Epithelial cell of esophagus (primary cell): ENCODE results near the gene HOXA6.

Experiments used
- DNase-seq: peaks from one replicate; pipeline ENCODE4 v3.0.0; 2010; ENCODE audit warnings: low read depth
- H3K4me3 ChIP-seq: 2 replicates; pipeline ENCODE4 v1.5.1; 2011; ENCODE audit warnings: mild to moderate bottlenecking, low read length, control low read depth
- TF ChIP-seq, protein P1 (sequence below): IDR thresholded peaks from 2 replicates; pipeline ENCODE4 v1.5.1; 2011; ENCODE audit warnings: low read depth, mild to moderate bottlenecking, low read length, control low read depth, inconsistent platforms; ENCODE audit not compliant: insufficient read depth; ENCODE audit errors: missing control alignments

Gene HOXA6

DNA sequence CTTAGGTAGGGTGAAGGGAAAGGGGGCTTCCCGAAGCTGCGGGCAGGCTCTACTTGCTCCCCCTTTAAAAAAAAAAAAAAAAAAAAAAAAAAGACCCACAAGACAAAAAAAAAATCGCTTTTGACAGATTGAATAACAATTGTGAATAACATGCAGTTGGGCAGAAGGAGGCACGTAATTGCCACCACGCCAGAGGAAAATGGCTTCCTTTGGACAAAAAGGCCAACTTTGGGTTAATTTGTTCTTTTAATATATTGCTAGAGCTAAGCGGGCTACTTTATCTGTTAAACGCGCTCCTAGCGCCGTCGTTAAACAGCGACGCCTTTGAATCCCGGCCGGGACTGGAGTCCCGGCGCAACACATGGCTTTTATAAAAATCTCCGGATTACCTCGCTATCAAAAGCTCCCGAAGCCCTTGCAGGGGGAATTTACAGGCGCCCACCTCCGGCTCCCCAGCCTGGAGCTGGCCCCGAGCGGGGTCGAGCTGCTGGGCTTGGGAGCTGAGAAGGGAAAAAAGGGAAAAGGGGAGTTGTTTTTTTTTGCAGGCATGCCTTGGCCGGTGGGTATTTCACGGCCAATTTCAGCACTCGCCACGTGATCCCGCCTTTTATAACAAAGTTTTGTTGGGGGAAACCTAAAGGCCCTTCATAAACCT lies 36.2 kb upstream of the HOXA6 start:
- TF ChIP-seq, protein P1, sequence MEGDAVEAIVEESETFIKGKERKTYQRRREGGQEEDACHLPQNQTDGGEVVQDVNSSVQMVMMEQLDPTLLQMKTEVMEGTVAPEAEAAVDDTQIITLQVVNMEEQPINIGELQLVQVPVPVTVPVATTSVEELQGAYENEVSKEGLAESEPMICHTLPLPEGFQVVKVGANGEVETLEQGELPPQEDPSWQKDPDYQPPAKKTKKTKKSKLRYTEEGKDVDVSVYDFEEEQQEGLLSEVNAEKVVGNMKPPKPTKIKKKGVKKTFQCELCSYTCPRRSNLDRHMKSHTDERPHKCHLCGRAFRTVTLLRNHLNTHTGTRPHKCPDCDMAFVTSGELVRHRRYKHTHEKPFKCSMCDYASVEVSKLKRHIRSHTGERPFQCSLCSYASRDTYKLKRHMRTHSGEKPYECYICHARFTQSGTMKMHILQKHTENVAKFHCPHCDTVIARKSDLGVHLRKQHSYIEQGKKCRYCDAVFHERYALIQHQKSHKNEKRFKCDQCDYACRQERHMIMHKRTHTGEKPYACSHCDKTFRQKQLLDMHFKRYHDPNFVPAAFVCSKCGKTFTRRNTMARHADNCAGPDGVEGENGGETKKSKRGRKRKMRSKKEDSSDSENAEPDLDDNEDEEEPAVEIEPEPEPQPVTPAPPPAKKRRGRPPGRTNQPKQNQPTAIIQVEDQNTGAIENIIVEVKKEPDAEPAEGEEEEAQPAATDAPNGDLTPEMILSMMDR, result peak; percentile 5
- DNase-seq, result no peak
- peak overlapping the region; percentile 30 for H3K4me3 ChIP-seq

DNA sequence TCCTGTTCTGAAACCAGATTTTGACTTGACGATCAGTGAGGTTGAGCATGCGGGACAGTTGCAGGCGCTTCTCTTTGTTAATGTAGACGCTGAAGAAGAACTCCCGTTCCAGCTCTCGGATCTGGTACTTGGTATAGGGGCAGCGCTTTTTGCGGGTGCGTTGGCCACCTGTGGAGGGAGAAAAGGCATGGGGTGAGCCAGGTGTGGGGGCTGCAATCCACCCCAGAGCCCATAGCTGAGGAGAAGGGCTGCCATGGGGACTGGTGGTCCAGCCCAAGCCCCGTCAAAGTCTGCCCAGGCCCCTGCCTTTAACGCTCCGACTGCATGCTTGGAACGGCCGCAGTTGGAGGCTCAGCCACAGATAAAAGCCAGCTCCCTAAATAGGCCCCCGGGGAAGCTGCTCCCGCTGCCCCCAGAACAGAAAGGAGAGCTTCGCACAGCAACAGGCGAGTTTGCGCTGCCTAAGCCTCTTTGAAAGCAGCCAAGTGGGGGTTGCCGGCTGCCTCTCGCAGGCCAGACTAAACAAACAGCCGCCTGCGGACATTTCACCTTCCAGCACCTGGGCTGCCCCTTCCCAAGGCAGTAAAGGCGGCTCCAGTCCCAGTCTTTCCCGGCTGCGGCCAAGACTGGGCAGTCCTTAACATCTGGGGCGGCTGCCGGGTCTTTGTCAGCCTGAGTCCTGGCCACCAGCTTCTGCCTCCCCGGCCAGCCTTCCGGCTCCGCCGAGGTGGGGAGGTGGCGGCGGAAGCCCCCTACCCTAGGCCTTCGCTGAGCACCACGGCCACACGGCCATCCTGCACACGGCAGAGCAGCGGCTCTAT lies 35.5 kb upstream of the HOXA6 start:
- TF ChIP-seq, protein P1, result no peak
- DNase-seq, result no peak
- H3K4me3 ChIP-seq, result no peak overlapping the region

DNA sequence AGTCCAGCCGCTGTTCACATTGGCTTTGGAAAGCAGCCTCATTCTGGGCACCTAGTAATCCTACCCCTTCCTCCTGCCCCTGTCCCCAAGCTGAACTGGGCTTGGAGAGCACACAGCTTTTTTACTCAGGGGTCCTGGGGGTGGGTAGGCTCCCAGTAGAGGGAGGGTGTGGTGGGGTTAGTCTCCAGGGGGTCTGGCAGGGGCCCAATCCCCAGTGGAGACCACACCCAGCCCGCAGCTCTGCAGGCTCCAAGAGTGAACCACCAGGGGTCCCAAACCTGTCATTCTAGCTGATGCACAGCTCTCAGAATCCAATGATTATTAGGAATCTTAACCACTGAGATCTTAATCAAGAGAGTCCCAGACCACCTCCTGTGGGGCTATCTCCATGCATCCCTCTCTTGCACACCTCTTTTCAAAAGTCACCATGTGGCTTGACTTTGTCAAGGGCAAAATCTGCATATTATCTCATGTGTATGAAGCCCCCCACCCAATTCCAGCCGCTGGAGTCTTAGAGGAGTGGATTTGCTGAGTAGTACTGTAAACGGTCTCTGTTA lies 34.8 kb upstream of the HOXA6 start:
- H3K4me3 ChIP-seq, result no peak overlapping the region
- TF ChIP-seq, protein P1, result no peak
- no peak for DNase-seq

DNA sequence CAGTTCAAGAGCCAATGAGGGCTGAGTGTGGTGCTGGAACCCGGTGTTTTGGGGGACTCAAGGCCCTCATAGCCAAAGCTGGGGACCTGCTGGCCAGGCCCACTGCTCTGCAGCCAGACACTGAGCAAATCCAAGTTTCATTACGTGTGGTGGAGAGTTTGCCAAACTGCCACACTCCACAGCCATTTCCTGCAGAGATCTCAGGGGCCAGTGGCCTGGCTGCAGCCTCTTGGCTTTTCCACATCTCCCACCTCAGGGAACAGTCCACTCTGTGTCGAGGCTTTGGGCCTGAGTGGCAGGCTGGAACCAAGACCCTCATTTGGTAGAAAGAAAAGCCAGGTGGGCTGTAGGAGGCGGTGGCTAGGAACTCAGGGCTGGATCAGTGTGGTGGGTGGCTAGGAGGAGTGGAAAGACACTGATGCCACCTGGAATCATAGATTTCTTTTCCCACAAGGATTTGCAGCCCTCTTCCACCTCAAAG lies 34.3 kb upstream of the HOXA6 start:
- TF ChIP-seq, protein P1, result no peak
- H3K4me3 ChIP-seq, result no peak overlapping the region
- DNase-seq, result no peak

DNA sequence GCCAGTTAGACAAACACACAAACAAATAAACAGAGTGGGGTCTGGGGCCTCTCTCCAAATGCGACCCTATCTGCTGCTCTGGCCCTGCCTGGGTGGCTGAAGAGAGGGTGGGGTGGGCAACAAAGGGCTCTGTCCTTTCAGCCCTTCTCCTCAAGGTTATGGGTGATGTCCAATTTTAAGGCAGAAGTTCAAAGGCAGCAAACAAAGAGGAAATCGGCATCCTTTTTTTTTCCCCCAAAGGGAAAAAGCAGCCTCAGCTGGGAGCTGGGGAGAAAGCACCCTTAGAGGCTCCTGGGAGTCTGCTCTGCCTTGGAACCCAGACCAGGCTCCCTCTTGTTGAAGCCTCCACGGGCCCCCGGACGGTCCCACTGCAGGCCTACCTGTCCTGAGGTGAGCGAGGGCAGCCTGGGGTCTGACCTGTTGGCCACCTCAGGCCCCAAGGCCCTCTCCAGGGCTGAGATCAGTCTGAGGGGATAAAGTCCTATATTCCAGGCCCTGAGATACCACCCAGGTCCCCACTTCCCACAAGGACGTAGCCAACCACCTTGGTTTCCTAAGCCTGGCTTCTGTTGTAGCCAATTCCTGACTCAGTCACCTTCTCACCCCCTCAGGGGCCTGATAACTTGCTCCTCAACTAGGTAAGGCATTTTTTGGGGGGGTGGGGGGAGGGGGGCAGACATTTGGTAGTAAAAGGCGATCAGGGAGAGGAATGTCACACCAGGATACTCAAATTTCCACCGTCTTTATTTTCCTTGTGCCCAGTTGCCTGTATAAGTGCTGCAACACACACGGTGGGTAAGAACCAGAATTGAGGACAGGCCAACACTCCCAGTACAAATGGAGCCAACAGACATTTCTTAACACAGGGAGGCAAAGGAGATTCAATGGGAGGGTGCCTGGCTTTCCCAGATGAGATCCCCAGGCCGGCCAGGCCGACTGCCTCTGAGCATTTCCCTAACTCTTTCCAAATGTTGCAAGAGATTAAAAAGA lies 33.2 kb upstream of the HOXA6 start:
- H3K4me3 ChIP-seq, result no peak overlapping the region
- TF ChIP-seq, protein P1, result no peak

More for the DNA sequence above, 33.2 kb upstream of the HOXA6 start:
- DNase-seq, result no peak
